GM10248 (cell line): Measurements from ENCODE around the gene PHLPP2.

Experiments
- CTCF ChIA-PET: fragments of 300-600 bp; sonication (Branson Sonifier 250); formaldehyde crosslinking; extraction: SDS; loops from one replicate; lab custom pipeline; 2021; ENCODE audit warnings: antibody characterized with exemption; lab: Yijun Ruan, JAX
- POLR2A ChIA-PET: fragments of 350-650 bp; sonication (Branson Sonifier 250); formaldehyde crosslinking; extraction: SDS; loops from one replicate; lab custom pipeline; 2020; ENCODE audit warnings: antibody characterized with exemption; lab: Yijun Ruan, JAX
- DNase-seq: peaks from one replicate; pipeline ENCODE4 v3.0.0; 2012; ENCODE audit errors: extremely low spot score
- TF ChIP-seq, protein P1 (sequence below): IDR thresholded peaks from 2 replicates; pipeline ENCODE4 v1.5.1; 2012; ENCODE audit warnings: mild to moderate bottlenecking, low read depth; ENCODE audit errors: extremely low read depth, missing control alignments, control extremely low read depth

PHLPP2 gene

DNA sequence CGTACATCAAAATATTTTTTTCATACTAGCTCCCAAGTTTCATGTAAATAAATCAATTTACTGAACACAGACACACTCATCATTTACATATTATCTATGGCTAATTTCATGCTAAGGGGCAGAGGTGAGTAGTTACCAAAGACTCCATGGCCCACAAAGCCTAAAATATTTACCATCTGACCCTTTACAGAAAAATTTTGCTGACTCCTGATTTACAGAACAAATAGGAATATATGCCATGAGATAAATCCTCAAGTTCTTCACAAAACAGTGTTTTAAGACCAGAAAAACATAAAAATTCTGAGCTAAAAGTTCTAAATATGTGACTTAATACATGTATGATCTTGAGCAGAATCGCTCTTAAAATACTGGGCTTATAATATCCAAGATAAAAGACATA is 36.6 kb upstream of the PHLPP2 start:
- TF ChIP-seq, protein P1, sequence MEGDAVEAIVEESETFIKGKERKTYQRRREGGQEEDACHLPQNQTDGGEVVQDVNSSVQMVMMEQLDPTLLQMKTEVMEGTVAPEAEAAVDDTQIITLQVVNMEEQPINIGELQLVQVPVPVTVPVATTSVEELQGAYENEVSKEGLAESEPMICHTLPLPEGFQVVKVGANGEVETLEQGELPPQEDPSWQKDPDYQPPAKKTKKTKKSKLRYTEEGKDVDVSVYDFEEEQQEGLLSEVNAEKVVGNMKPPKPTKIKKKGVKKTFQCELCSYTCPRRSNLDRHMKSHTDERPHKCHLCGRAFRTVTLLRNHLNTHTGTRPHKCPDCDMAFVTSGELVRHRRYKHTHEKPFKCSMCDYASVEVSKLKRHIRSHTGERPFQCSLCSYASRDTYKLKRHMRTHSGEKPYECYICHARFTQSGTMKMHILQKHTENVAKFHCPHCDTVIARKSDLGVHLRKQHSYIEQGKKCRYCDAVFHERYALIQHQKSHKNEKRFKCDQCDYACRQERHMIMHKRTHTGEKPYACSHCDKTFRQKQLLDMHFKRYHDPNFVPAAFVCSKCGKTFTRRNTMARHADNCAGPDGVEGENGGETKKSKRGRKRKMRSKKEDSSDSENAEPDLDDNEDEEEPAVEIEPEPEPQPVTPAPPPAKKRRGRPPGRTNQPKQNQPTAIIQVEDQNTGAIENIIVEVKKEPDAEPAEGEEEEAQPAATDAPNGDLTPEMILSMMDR = no peak
- DNase-seq = no peak
- ChIA-PET CTCF (interaction anchor here (1.1 to 1.3 kb wide), 2 partner anchors 16 to 26 kb away, joined by 3 read pairs; no protein-coding TSS in a partner anchor), POLR2A (interaction anchor here (0.6 kb wide), 1 partner anchor 65 kb away, joined by 3 read pairs; no protein-coding TSS in a partner anchor)

DNA sequence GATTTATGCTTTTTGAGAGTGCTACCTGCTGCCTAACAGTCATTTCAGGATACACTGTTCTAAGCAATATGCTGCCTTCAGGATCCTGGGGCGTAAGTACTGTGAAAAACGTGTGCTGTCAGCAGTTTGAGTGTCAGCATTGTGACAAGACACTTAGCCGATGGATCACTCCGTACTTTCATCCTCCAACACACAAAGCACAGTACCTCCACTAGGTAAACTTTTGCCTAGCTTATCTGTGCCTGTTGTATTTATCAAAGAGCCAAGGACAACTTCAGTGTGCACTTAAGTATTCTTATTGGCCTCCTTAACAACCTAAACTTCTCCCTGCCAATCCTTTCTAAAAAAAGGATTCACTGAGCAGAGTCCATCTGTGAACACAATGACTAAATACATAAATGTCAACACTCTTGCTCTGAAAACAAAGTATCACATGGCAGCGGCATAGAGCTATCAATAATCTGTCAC is 33.8 kb upstream of the PHLPP2 start:
- ChIA-PET CTCF (interaction anchor here (1.0 kb wide), 1 partner anchor 26 kb away, joined by 3 read pairs; no protein-coding TSS in a partner anchor), POLR2A (no interaction called here)
- TF ChIP-seq, protein P1 = no peak
- no peak for DNase-seq

DNA sequence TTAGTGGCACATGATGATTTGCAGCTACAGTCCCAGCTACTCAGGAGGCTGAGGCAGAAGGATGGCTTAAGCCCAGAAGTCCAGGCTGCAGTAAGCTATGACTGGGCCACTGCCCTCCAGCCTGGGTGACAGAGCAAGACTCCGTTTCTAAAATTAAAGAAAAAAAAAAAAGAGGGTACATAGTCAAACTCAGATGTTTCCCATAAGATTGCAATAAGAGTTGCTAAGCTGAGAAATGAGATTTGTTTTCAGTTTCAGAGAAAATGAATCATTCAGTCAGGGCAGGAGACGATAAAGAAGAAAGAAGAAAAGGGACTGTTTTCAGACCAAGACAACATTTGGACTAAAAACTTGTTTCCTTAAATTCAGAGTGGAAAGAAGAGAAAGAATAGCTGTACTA is 30.2 kb upstream of the PHLPP2 start:
- TF ChIP-seq, protein P1 = no peak
- ChIA-PET CTCF (interaction anchor here (0.8 to 1.3 kb wide), 3 partner anchors 8 to 22 kb away, joined by 3 read pairs; no protein-coding TSS in a partner anchor), POLR2A (interaction anchor here (0.6 kb wide), 1 partner anchor 11 kb away, joined by 3 read pairs; no protein-coding TSS in a partner anchor)
- no peak for DNase-seq

DNA sequence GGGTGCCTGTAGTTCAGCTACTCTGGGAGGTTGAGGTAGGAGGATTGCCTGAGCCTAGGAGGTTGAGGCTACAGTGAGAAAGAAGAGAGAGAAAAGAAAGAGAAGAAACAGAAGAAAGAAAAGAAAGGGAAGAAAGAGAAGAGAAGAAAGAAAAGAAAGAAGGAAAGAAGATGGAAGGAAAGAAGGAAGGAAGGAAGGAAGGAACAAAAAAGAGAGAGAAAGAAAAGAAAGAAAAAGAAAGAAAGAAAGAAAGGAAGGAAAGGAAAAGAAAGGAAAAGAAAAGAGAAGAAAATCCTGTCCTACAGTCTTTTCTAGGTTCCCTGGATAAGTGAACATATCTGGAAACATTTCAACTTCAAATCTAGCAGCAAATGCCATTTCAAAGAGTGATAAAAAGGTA is 29.6 kb upstream of the PHLPP2 start:
- no peak for DNase-seq
- CTCF ChIA-PET = interaction anchor here (0.8 to 1.3 kb wide), 2 partner anchors 8 to 20 kb away, joined by 3 read pairs; no protein-coding TSS in a partner anchor
- TF ChIP-seq, protein P1 = no peak
- POLR2A ChIA-PET = no interaction called here

DNA sequence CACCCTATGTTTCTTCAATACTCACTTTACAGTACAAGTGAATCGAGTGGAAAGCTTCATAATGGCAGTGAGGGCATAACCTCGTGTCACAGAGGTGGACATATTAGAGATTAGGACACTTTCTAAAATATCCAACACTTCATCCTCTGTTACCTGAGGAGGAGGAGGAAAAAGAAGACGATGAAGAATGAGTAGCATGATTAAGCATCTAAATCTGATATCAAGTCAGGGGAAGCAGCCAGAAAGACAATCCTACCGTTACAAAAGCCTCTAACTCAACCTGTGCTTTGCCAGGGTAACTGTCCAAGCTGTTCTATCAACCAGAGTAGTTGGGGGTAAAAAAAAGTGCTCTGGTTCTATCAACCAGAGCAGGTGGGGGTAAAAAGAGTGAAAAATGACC is 23.7 kb upstream of the PHLPP2 start:
- CTCF ChIA-PET = interaction anchor here (1.7 kb wide), 1 partner anchor 41 kb away, joined by 3 read pairs; no protein-coding TSS in a partner anchor
- POLR2A ChIA-PET = no interaction called here
- DNase-seq = no peak
- TF ChIP-seq, protein P1 = no peak

DNA sequence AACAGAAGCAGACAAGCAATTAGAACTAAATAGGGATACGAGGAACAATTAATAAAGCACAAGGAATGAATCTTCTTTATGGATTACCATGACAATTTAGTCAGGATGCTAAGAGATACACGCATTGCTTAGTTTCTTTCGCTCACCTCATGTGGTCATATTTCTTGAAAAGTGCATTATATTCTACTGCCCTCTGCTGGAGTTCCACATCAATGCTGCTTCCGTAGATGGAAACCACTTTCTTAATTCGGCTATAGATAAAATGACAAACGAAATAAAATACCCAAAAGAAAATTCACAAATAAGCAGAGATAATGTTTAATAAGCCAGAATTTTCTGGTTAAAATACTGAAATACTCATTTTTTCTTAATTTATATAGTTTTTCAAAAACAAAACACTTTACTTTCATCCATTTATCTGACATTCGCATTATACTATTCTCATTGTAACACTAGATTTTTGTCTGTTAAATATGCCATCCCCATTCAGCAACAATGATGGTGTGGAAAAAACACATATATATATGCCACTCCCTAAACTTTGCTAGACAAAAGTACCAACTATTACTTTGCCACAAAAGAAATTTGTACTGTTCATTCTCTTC is 22.0 kb upstream of the PHLPP2 start:
- TF ChIP-seq, protein P1 = peak; percentile 66
- ChIA-PET POLR2A (no interaction called here), CTCF (no interaction called here)
- DNase-seq = peak; percentile 59
